Panc1 (cell line): ENCODE results near the gene RCSD1. TPM values are rescaled to one million over a fixed set of nuclear protein-coding genes. Genes with fewer than 3 reads are reported as not detected.

ENCODE experiments used
- ATAC-seq: fragments of 200-7000 bp; cut with Tn5 transposase; 2 replicates; pipeline ENCODE4 v1.9.1; 2020; ENCODE audit warnings: mild to moderate bottlenecking, moderate library complexity
- BruUV-seq: library from RNA; stranded (reverse); fragments of 400-500 nt; replicated peaks from 2 replicates; lab custom pipeline; 2021; lab: Mats Ljungman, UMichigan
- CTCF ChIA-PET: fragments of 300-600 bp; sonication (Branson Sonifier 250); formaldehyde crosslinking; loops from one replicate; lab custom pipeline; 2022; ENCODE audit warnings: antibody characterized with exemption; lab: Charles Lee
- POLR2A ChIA-PET: fragments of 300-600 bp; sonication (Branson Sonifier 250); formaldehyde crosslinking; loops from one replicate; lab custom pipeline; 2022; ENCODE audit warnings: antibody characterized with exemption; lab: Charles Lee
- DNase-seq: peaks from one replicate; pipeline ENCODE4 v3.0.0-alpha.2; 2010; ENCODE audit warnings: low read depth, low spot score
- H3K27ac ChIP-seq: 2 replicates; pipeline ENCODE4 v1.5.1; 2011; ENCODE audit warnings: mild to moderate bottlenecking, low read length, inconsistent platforms
- H3K27me3 ChIP-seq: fragments of 200-500 bp; sonication (Bioruptor generic); 2 replicates; pipeline ENCODE4 v1.6.0; 2014; ENCODE audit warnings: low read length, inconsistent platforms; ENCODE audit not compliant: control insufficient read depth, insufficient read depth
- H3K36me3 ChIP-seq: fragments of 200-500 bp; sonication (Bioruptor generic); 2 replicates; pipeline ENCODE4 v1.5.1; 2014; ENCODE audit warnings: inconsistent platforms, mild to moderate bottlenecking, low read length, moderate library complexity; ENCODE audit not compliant: control insufficient read depth, insufficient read depth
- H3K4me1 ChIP-seq: 2 replicates; pipeline ENCODE4 v1.5.1; 2011; ENCODE audit warnings: inconsistent platforms, mild to moderate bottlenecking, low read length, moderate library complexity; ENCODE audit not compliant: control insufficient read depth, insufficient read depth
- H3K4me3 ChIP-seq, 2 experiments: 2 replicates each; pipeline ENCODE4 v1.5.1; 2011 to 2012; ENCODE audit warnings: low read depth in 2 of 2, low read length in 2 of 2, mild to moderate bottlenecking in 2 of 2, inconsistent platforms in 1 of 2, moderate library complexity in 1 of 2
- H3K9me3 ChIP-seq: fragments of 200-500 bp; sonication (Bioruptor generic); 2 replicates; pipeline ENCODE4 v1.5.1; 2014; ENCODE audit warnings: low read depth, mild to moderate bottlenecking, inconsistent platforms, low read length, moderate library complexity; ENCODE audit not compliant: control insufficient read depth, insufficient read depth
- POLR2AphosphoS5 ChIP-seq: IDR thresholded peaks from 2 replicates; pipeline ENCODE4 v1.6.1; 2012; ENCODE audit warnings: mild to moderate bottlenecking, low read depth, low read length, moderate library complexity
- SIN3A ChIP-seq: IDR thresholded peaks from 2 replicates; pipeline ENCODE4 v1.6.1; 2012; ENCODE audit warnings: low read depth, mild to moderate bottlenecking, low read length, moderate library complexity, borderline replicate concordance; ENCODE audit not compliant: insufficient read depth
- TCF7L2 ChIP-seq: IDR thresholded peaks from 2 replicates; pipeline ENCODE4 v1.6.1; 2011; ENCODE audit warnings: mild to moderate bottlenecking, low read depth, low read length, inconsistent platforms
- in situ Hi-C: cut with HindIII; loops from 2 replicates; pipeline ENCODE4 v1.10.0; 2016; ENCODE audit warnings: low sequenced_read_pairs, low pct_unique_long_range_greater_than_20kb
- intact Hi-C: fragments of 100-400 bp; cut with micrococcal nuclease; formaldehyde crosslinking; loops from one replicate; pipeline ENCODE4 v1.10.0; 2022; ENCODE audit not compliant: unreplicated experiment
- total RNA-seq: library from RNA; stranded (reverse); gene quantifications from one replicate; pipeline ENCODE4 v1.2.1, GENCODE V29; 2021; ENCODE audit not compliant: unreplicated experiment
- TF ChIP-seq, protein P1 (sequence below): fragments of 450-650 bp; IDR thresholded peaks from 2 replicates; pipeline ENCODE4 v1.5.1; 2017; ENCODE audit warnings: mild to moderate bottlenecking
- TF ChIP-seq, protein P2 (sequence below), 2 experiments: IDR thresholded peaks; 2 replicates each; pipeline ENCODE4 v1.6.1; 2011 to 2012; ENCODE audit warnings: low read depth in 2 of 2, control low read depth in 1 of 2, low read length in 1 of 2, mild to moderate bottlenecking in 1 of 2, moderate library complexity in 1 of 2; ENCODE audit not compliant: insufficient read depth in 1 of 2

Gene RCSD1
- total RNA-seq, 1 experiment from 2014 or later: 1.4 TPM

DNA sequence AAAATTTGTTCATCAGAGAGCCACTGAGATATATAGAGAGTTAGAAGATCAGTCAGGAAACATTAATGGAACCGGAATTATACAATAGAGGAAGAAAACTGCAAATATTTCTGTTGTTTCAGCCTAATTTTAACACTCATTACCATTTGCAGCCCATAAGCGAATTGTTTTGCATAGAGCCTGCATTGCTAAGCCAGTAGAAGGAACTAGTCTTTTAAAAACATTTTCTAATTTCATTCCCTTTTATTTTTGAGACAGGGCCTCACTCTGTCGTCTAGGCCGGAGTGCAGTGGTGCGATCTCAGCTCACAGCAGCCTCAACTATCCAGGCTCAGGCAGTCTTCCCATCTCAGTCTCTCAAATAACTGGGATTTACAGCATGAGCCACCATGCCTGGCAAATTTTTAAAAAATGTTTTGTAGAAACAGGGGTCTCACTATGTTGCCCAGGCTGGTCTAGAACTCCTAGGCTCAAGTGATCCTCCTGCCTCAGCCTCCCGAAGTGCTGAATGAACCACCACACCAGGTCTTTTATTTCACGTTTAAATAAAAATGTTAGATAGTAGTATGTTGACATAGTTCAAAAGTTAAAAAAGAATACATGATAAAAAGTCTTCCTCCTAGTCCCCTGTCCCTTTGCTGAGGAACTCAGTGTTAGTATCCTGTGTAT, 117.1 kb downstream of the RCSD1 start:
- in situ Hi-C loops: no loop called here
- Histone ChIP-seq H3K9me3 (no peaks in the 10 kb centered on the region), H3K4me1 (peaks cover 7% of the 10 kb centered on the region; the same call in 1 of the 2 replicates), H3K27ac (no peak overlapping the region), H3K27me3 (no peaks in the 10 kb centered on the region), H3K4me3 (no peak overlapping the region), H3K36me3 (no peaks in the 10 kb centered on the region)
- ATAC-seq (no peak), DNase-seq (no peak)
- CTCF ChIA-PET: no interaction called here
- TF ChIP-seq SIN3A: no peak
- TF ChIP-seq POLR2AphosphoS5: no peak
- no peak for TF ChIP-seq TCF7L2
- TF ChIP-seq, protein P1, sequence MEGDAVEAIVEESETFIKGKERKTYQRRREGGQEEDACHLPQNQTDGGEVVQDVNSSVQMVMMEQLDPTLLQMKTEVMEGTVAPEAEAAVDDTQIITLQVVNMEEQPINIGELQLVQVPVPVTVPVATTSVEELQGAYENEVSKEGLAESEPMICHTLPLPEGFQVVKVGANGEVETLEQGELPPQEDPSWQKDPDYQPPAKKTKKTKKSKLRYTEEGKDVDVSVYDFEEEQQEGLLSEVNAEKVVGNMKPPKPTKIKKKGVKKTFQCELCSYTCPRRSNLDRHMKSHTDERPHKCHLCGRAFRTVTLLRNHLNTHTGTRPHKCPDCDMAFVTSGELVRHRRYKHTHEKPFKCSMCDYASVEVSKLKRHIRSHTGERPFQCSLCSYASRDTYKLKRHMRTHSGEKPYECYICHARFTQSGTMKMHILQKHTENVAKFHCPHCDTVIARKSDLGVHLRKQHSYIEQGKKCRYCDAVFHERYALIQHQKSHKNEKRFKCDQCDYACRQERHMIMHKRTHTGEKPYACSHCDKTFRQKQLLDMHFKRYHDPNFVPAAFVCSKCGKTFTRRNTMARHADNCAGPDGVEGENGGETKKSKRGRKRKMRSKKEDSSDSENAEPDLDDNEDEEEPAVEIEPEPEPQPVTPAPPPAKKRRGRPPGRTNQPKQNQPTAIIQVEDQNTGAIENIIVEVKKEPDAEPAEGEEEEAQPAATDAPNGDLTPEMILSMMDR: no peak
- TF ChIP-seq, protein P2, sequence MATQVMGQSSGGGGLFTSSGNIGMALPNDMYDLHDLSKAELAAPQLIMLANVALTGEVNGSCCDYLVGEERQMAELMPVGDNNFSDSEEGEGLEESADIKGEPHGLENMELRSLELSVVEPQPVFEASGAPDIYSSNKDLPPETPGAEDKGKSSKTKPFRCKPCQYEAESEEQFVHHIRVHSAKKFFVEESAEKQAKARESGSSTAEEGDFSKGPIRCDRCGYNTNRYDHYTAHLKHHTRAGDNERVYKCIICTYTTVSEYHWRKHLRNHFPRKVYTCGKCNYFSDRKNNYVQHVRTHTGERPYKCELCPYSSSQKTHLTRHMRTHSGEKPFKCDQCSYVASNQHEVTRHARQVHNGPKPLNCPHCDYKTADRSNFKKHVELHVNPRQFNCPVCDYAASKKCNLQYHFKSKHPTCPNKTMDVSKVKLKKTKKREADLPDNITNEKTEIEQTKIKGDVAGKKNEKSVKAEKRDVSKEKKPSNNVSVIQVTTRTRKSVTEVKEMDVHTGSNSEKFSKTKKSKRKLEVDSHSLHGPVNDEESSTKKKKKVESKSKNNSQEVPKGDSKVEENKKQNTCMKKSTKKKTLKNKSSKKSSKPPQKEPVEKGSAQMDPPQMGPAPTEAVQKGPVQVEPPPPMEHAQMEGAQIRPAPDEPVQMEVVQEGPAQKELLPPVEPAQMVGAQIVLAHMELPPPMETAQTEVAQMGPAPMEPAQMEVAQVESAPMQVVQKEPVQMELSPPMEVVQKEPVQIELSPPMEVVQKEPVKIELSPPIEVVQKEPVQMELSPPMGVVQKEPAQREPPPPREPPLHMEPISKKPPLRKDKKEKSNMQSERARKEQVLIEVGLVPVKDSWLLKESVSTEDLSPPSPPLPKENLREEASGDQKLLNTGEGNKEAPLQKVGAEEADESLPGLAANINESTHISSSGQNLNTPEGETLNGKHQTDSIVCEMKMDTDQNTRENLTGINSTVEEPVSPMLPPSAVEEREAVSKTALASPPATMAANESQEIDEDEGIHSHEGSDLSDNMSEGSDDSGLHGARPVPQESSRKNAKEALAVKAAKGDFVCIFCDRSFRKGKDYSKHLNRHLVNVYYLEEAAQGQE (IDR thresholded peaks at IDR 0.05; ENCODE audit: insufficient read depth in 1 of 2, low read depth in 2 of 2, low read length in 1 of 2): no peak
- intact Hi-C loops: no loop called here
- no TSS peak for BruUV-seq
- POLR2A ChIA-PET: no interaction called here

DNA sequence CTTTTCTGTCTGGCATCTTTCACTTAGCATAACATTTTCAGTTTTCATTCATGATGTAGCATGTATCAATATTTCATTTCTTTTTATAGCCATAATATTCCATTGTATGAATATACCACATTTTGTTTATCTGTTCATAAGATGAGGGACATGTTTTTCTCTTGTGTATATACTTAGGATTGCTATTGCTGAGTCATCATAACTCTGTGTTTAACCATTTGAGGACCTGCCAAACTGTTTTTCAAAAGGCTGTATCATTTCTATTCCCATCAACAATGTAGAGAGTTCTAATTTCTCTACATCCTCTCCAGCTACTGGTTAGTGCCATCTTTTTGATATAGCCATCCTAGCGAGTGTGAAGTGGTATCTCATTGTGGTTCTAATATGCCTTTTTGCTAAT, 118.0 kb downstream of the RCSD1 start:
- no peaks in the 10 kb centered on the region for H3K9me3 ChIP-seq
- in situ Hi-C loops (no loop called here), intact Hi-C loops (no loop called here)
- CTCF ChIA-PET: interaction anchor here (0.5 kb wide), 1 partner anchor 159 kb away, joined by 6 read pairs; no protein-coding TSS in a partner anchor
- 0 out of 2 replicates have a peak, but pooled peaks cover 5% of the 10 kb centered on the region for H3K4me1 ChIP-seq
- no peaks in the 10 kb centered on the region for H3K36me3 ChIP-seq
- no peak overlapping the region for H3K4me3 ChIP-seq
- H3K27me3 ChIP-seq: no peaks in the 10 kb centered on the region
- TF ChIP-seq, protein P1: no peak
- TF ChIP-seq POLR2AphosphoS5 (no peak), TCF7L2 (no peak), SIN3A (no peak)
- TF ChIP-seq, protein P2 (IDR thresholded peaks at IDR 0.05; ENCODE audit: insufficient read depth in 1 of 2, low read depth in 2 of 2, low read length in 1 of 2): no peak
- ATAC-seq (no peak), DNase-seq (no peak)
- H3K27ac ChIP-seq: no peak overlapping the region
- no TSS peak for BruUV-seq
- POLR2A ChIA-PET: no interaction called here
